Suppressor macrophage (primary cell): ENCODE measurements around the gene RGS6.
A peak's percentile ranks its signal among the peaks of the same experiment; 100 is the strongest.

ENCODE experiments used
- DNase-seq, 4 experiments: peaks; one replicate each; pipeline ENCODE4 v3.0.0-alpha.2; 2020 to 2022

The RGS6 gene

DNA sequence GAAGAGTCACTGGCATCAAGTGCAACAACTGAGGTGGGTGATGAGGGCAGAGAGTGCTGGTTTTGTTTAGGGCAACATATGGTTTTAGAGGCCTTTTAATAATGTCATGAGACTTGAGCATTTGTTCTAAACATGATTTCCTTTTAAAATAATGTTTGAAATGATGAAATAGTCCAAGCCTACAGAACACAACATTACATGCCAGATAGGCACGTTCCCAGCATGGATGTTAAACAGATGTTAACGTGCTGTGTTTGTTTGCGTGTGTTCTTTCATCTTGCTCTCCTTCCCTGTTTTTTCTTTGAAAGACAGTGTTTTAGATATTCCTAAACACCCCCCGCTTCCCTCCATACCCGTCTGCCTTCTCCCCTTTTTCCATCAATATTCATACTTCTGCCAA, 82.3 kb downstream of the RGS6 start:
- no peak for DNase-seq

DNA sequence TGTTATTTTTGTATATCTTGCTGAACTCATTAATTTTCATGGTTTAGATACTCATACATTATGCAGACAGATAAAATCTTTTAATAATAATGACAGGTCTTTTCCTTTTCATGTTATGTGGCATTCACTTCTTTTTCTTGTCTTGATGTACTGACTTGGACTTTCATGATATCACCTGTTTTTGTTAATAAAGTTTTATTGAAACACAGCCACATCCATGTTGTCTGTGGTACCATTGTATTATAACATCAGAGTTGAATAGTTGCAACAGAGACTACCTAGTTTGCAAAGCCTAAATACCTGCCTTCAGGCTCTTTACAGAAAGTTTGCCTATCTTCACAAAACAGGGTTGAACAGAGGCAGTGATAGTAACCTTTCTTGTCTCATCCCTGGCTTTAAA, 85.1 kb downstream of the RGS6 start:
- DNase-seq: no peak

- DNase-seq: peak in 1 of 4 experiments; percentile 16
Measured at GRCh38 chr14:72023128-72024042, 91.2 kb downstream of the RGS6 start.

DNA sequence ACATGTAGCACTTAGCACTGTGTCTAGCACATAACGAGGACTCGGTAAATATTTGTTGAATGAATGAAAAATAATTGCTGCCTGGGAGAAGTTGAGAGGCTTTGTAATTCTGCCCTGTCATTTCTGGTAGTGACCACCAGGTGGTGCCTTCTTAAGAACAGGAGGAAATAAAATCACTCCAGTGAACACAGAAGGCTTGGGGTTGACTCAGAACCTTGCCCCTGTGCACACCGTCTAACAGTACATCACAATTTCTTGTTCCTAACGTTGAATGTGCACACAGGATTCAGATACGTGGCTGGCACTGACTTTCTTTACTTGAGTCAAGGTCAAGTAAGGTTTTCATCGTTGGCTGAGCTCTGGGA, 91.8 kb downstream of the RGS6 start:
- DNase-seq: peak; percentile 71 to 78 (median 72)

- DNase-seq: no peak
Measured at GRCh38 chr14:72024504-72024903, 92.3 kb downstream of the RGS6 start.

- DNase-seq: no peak
Measured at GRCh38 chr14:72026536-72026935, 94.3 kb downstream of the RGS6 start.

DNA sequence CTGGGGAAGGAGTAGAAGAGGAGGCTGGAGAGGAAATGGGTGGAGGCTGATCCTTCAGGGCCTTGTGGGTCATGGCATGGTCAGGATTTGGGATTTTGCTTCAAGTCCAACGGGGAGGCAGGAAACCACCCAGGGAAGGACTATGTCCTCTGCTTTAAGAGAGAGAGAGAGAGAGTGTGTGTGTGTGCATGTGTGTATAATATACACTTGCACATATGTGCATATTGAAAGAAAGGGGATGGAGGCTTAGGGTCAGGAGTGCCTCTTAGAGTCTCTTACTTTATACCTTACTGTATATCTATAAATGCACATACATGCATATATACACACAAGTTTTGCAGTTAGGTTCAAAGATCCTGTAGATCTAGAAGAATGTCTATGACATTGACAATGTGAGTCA, 94.8 kb downstream of the RGS6 start:
- DNase-seq: no peak

- no peak for DNase-seq
Measured at GRCh38 chr14:72033365-72033764, 101.1 kb downstream of the RGS6 start.

- no peak for DNase-seq
Measured at GRCh38 chr14:72040528-72040927, 108.3 kb downstream of the RGS6 start.

DNA sequence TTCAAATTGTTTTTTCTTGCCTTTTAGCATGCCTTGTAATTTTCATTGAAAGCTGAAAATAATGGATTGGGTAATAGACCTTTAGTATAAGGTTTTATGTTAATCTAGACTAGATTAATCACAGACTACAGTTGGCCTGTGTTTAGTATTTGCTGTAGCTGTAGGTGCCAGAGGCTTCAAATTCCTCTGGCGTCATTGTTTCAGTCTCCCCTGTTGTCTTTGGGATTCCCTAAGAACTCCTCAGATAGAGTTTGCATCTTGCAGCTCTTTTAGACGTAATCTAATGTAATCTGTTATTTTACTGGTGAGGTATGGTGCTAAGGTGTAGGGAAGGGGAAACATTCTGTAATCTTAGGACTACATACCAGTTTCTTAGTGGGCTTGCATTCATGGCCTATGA, 113.0 kb downstream of the RGS6 start:
- no peak for DNase-seq

DNA sequence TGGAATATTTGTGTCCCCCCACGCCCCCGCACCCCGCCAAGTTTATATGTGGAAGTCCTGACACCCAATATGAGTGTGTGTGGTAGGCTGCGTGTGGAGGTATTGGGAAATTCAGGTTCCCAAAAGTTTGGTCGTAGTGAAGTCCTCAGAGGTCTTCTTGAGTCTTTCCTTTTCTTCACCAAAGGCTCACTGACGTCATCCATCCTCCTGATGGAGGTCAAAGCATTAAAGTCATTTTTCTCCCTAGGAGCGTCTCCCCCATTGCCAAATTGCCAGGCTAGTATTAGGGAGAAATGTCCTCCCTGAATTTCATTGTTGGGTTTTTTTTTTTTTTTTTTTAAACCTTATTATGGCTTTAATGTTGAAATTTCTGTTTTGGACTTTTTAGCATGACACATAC, 113.7 kb downstream of the RGS6 start:
- no peak for DNase-seq

GRCh38 chr14:72049462-72049861, 117.2 kb downstream of the RGS6 start:
- DNase-seq: peak; percentile 7 to 58 (median 16)

- DNase-seq: no peak
Measured at GRCh38 chr14:72052356-72052755, 120.1 kb downstream of the RGS6 start.

DNA sequence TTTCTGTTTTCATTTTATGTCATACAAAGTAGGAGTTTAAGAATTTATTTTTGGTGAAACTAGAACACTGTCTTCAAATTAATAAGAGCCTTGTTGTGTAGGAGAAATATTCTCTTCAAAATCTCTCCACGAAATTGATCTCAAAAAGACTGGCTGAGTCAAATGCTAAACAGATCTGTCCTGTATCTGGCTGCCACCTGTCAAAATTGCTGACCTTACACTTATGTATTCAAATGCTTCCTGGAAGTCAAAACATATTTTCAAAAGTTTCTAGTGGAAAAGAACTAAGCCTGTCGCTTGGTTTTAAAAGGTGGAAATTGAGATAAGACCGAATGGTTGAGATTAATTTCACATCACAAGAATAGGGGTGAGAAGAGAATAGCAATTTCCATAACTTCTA, 121.4 kb downstream of the RGS6 start:
- DNase-seq: no peak

DNA sequence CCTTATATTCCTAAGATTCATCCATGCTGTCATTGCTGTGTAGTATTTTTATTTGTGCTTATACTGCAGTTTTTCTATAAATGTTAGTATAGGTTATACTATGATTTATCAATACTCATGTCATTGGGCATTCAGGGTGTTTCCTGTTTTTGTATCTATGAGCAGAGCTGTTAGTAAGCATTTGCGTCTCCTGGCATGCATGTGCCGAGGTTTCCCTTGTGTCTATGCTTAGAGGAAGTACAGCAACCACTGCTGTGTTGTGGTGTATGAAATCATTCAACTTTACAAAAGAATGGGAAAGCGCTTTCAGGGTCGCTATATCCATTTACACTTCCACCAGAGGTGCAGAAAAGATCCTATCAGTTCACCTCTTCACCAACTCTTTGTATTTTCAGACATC, 122.7 kb downstream of the RGS6 start:
- DNase-seq: peak; percentile 39 to 64 (median 42)

- no peak for DNase-seq
Measured at GRCh38 chr14:72057701-72058285, 125.6 kb downstream of the RGS6 start.

DNA sequence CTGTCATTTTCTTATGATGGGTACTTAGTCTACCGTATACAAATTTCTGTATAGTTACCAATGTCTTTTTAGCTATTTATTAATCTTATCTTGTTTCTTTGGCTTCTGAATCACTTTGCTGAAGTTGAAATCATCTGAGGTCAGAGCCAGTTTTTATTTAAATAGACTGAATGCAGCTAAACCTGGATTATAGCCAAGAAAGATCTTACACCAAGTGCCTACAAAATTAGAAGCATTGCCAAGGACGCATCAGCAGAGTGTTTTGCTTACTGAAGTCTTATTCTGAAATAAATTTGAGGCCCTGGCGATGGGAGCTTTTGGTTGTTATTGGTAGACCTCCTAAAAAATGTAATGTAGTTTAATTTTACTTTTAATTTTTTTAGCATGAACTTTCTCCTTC, 128.2 kb downstream of the RGS6 start:
- DNase-seq: no peak

GRCh38 chr14:72060917-72061316, 128.7 kb downstream of the RGS6 start:
- DNase-seq: peak in 1 of 4 experiments; percentile 2

DNA sequence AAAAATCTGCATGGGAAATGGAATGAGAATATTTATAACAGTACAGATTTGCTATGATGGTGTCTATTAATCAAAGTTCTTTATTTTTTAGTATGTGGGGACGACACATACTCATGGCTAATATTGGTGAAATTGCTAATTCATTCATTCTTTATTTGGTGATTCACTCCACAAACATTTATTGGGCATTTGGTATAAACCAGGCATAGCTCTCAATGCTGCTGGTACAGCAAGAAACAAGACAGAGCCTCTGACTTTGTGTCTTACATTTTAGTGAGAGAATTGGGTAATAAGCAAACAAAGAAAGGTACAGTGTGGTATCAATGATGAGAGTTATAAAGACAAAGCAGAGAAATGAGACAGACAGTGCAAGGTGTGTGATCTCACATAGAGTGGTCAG, 129.5 kb downstream of the RGS6 start:
- no peak for DNase-seq

- DNase-seq: peak in 1 of 4 experiments; percentile 3
Measured at GRCh38 chr14:72063761-72064282, 131.6 kb downstream of the RGS6 start.

- DNase-seq: no peak
Measured at GRCh38 chr14:72064501-72064900, 132.3 kb downstream of the RGS6 start.

GRCh38 chr14:72070458-72070857, 138.2 kb downstream of the RGS6 start:
- DNase-seq: no peak

DNA sequence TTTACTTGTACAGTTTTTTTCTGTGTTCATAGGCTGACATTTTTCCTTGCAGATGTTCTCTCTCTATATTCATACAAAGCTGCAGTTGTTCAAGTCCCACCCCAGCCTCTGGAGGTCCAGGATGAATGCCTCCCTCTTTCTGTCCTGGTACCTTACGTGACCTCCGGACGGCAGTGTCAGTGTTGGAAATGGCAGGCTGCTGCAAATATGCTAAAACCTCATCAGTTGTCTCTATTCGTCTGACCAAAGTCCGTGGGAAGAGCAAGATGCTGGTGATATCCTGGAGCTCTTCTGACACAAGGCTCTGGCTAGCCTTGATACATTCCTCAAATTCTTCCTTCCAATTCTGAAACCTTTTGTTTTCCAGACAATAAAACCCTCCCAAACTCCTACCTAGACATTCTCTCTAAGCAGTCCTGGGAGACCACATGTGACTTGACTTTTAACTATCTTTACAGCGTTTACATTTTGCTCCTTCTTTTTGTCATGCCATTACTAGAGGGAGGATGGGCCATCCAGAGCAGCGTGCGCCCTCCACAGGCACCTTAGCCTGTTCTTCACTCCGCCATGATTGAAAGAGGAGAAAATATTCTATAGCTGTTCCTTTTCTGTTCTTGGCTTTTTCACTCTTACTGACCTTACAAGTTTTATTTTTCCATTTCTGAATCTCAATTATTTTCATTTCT, 143.6 kb downstream of the RGS6 start:
- DNase-seq: no peak
